GM18873 (cell line): ENCODE measurements around the gene TTYH1.

Experiments used
- ATAC-seq: cut with Tn5 transposase; IDR thresholded peaks from one replicate; pipeline ENCODE4 v1.9.1; 2021; ENCODE audit warnings: mild to moderate bottlenecking, moderate library complexity, moderate number of reproducible peaks; ENCODE audit not compliant: unreplicated experiment, low FRiP score

TTYH1 gene

GRCh38 chr19:54391589-54392061 lies 23.6 kb upstream of the TTYH1 start:
- no peak for ATAC-seq

- ATAC-seq: no peak
Measured at GRCh38 chr19:54392105-54392504, 23.2 kb upstream of the TTYH1 start.

GRCh38 chr19:54393381-54393780 lies 21.9 kb upstream of the TTYH1 start:
- ATAC-seq: no peak

GRCh38 chr19:54395685-54396084 lies 19.6 kb upstream of the TTYH1 start:
- ATAC-seq: no peak

GRCh38 chr19:54399189-54399588 lies 16.1 kb upstream of the TTYH1 start:
- ATAC-seq: no peak

GRCh38 chr19:54400913-54401312 lies 14.4 kb upstream of the TTYH1 start:
- no peak for ATAC-seq

- no peak for ATAC-seq
Measured at GRCh38 chr19:54403054-54403453, 12.2 kb upstream of the TTYH1 start.

GRCh38 chr19:54405628-54406027 lies 9.6 kb upstream of the TTYH1 start:
- no peak for ATAC-seq

GRCh38 chr19:54407780-54408179 lies 7.5 kb upstream of the TTYH1 start:
- ATAC-seq: no peak

- no peak for ATAC-seq
Measured at GRCh38 chr19:54408456-54409026, 6.7 kb upstream of the TTYH1 start.

GRCh38 chr19:54411033-54411432 lies 4.2 kb upstream of the TTYH1 start:
- no peak for ATAC-seq

- ATAC-seq: no peak
Measured at GRCh38 chr19:54412877-54413276, 2.4 kb upstream of the TTYH1 start.

- no peak for ATAC-seq
Measured at GRCh38 chr19:54414156-54414555, 1.1 kb upstream of the TTYH1 start.

- no peak for ATAC-seq
Measured at GRCh38 chr19:54415901-54416673, 823 bp downstream of the TTYH1 start.

GRCh38 chr19:54416695-54417491 lies 1.6 kb downstream of the TTYH1 start:
- ATAC-seq: no peak

GRCh38 chr19:54418030-54418929 lies 3.0 kb downstream of the TTYH1 start:
- ATAC-seq: no peak

- ATAC-seq: no peak
Measured at GRCh38 chr19:54418930-54419800, 3.9 kb downstream of the TTYH1 start.

- ATAC-seq: no peak
Measured at GRCh38 chr19:54420068-54420382, 4.8 kb downstream of the TTYH1 start.

- no peak for ATAC-seq
Measured at GRCh38 chr19:54420383-54421168, 5.3 kb downstream of the TTYH1 start.
